Left renal cortex interstitium (tissue), 4 donors: ENCODE measurements around the gene NXPE3. TPM values are rescaled to one million over a fixed set of nuclear protein-coding genes. Genes with fewer than 3 reads are reported as not detected.

Experiments
- DNase-seq, 4 donors: peaks; one replicate each; pipeline ENCODE4 v3.0.0-alpha.2; 2013; ENCODE audit warnings: low read depth in 4 of 4, low spot score in 2 of 4, missing footprints in 1 of 4
- polyA plus RNA-seq, 4 donors: library from polyadenylated mRNA; unstranded; fragments of 120-200 nt; gene quantifications; one replicate each; pipeline ENCODE4 v1.2.1, GENCODE V29; 2013; ENCODE audit not compliant: insufficient read length in 4 of 4

Gene NXPE3
- polyA plus RNA-seq, 4 donors: 5.4 to 7.8 (median 6.6) TPM

DNA sequence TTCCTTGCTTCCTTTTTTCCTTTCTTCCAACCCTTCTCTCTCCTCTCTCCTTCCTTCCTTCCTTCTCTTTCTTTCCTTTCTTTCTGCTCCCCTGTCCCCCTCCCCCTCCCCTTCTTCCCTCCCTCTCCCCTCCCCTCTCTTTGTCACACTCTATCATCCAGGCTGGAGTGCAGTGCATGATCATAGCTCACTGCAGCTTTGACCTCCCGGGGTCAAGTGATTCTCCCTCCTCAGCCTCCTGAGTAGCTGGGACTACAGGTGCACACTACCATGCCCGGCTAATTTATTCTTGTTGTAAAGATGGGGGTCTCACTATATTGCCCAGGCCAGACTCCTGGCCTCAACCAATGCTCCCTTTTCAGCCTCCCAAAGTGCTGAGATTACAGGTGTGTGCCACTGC is 89.0 kb downstream of the NXPE3 start:
- DNase-seq: no peak

DNA sequence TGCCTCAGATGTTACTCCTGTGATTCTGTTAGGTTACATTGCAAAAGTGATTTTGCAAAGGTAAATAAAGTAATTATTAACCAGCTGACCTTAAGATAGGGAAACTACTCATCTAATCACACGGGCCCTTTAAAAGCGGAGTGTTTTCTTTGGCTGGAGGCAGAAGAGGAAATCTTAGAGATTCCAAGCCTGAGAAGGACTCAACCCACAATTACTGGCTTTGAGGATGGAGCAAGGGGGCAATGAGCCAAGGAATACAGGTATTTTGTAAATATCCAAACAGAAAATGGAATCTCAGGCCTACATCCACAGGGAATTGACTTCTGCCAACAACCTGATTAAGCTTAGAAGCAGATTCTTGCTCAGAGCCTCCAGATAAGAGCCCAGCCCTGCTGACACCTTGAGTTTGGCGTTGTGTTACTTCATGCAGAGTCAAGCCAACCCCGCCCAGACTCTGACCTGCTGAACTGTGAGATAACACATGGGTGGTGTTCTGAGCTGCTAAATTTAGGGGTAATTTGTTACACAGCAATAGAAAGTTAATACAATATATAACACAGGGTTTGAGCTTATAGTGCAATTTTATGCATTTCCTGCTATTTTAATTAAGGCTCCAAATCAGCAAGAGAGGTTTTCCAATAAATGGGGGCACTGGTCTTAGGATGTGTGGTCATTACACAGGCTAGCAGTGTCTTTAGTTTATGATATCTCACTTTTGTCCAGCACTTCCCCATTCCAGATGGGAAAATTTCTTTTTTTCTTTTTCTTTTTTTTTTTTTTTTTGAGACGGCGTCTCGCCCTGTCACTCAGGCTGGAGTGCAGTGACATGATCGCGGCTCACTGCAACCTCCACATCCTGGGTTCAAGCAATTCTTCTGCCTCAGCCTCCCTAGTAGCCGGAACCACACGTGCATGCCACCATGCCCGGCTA is 89.8 kb downstream of the NXPE3 start:
- no peak for DNase-seq

GRCh38 chr3:101870138-101870537 is 91.1 kb downstream of the NXPE3 start:
- no peak for DNase-seq

GRCh38 chr3:101873619-101874018 is 94.6 kb downstream of the NXPE3 start:
- no peak for DNase-seq

- DNase-seq: no peak
Measured at GRCh38 chr3:101876142-101876541, 97.1 kb downstream of the NXPE3 start.

Other genes starting within 250 kb of the NXPE3 start
- gene TRMT10C, start 217.3 kb upstream of the NXPE3 start, polyA plus RNA-seq: 10 to 100 TPM; 27.3 to 38.8 (median 34.1) TPM
- 100 to 1,000 TPM; 186 to 227 (median 206) TPM for gene PCNP, start 205.0 kb upstream of the NXPE3 start, polyA plus RNA-seq
- gene ZBTB11, start 102.1 kb upstream of the NXPE3 start, polyA plus RNA-seq: 10 to 100 TPM; 20.8 to 26.0 (median 22.8) TPM
- 1,000 to 10,000 TPM; 1,327 to 1,856 (median 1,596) TPM for gene RPL24, start 92.5 kb upstream of the NXPE3 start, polyA plus RNA-seq
- 10 to 100 TPM; 11.8 to 18.3 (median 14.7) TPM for gene CEP97, start 54.6 kb upstream of the NXPE3 start, polyA plus RNA-seq
- 10 to 100 TPM in 3 of 4 donors, 1 to 10 TPM in 1; 3.6 to 12.7 (median 11.2) TPM for gene NFKBIZ, start 70.3 kb downstream of the NXPE3 start, polyA plus RNA-seq